ENCODE results near the gene FOXA2. TPM values are rescaled to one million over a fixed set of nuclear protein-coding genes. Genes with fewer than 3 reads are reported as not detected.
A peak's percentile ranks its signal among the peaks of the same experiment; 100 is the strongest.

Gene FOXA2
- total and polyA plus RNA-seq, 2 of the 13 experiments (the other 11 are each of a cell fraction or from before 2014, with no cell fraction given): 8.8 to 12.2 TPM

DNA sequence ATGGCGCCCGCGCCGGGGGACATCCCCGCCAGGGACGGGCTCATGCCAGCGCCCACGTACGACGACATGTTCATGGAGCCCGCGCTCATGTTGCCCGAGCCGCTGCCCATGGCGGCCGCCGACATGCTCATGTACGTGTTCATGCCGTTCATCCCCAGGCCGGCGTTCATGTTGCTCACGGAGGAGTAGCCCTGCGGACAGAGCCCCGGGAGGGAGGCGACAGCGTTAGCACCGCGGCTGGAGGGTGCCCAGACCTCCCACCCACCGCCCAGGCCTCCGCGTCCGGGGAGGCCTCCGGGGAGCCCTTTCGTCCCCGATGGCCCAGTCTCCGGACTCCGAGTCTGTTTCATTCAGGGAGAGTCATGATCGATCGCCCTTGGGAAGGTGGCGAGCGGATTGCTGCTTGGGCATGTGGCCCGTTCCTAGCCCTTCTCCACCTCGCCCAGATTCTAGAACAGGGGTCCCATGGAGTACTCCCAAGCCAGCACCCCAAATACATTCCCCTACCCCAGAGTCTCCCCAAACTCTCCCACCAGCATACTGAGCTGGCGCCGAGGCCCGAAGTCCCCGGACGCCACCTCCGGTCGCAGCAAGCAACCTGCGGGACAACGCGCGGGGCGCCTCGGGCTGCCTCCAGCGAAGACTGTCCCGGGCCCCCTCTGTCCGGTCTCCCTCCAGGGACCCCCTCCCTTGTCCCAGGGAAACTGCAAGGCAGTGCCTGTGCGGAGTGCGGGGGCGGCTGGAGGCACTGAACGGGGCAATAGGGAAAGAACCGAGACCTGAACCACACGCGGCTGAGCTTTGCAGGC lies 1.2 kb downstream of the FOXA2 start (continued):
- TF ChIP-seq, protein P1, sequence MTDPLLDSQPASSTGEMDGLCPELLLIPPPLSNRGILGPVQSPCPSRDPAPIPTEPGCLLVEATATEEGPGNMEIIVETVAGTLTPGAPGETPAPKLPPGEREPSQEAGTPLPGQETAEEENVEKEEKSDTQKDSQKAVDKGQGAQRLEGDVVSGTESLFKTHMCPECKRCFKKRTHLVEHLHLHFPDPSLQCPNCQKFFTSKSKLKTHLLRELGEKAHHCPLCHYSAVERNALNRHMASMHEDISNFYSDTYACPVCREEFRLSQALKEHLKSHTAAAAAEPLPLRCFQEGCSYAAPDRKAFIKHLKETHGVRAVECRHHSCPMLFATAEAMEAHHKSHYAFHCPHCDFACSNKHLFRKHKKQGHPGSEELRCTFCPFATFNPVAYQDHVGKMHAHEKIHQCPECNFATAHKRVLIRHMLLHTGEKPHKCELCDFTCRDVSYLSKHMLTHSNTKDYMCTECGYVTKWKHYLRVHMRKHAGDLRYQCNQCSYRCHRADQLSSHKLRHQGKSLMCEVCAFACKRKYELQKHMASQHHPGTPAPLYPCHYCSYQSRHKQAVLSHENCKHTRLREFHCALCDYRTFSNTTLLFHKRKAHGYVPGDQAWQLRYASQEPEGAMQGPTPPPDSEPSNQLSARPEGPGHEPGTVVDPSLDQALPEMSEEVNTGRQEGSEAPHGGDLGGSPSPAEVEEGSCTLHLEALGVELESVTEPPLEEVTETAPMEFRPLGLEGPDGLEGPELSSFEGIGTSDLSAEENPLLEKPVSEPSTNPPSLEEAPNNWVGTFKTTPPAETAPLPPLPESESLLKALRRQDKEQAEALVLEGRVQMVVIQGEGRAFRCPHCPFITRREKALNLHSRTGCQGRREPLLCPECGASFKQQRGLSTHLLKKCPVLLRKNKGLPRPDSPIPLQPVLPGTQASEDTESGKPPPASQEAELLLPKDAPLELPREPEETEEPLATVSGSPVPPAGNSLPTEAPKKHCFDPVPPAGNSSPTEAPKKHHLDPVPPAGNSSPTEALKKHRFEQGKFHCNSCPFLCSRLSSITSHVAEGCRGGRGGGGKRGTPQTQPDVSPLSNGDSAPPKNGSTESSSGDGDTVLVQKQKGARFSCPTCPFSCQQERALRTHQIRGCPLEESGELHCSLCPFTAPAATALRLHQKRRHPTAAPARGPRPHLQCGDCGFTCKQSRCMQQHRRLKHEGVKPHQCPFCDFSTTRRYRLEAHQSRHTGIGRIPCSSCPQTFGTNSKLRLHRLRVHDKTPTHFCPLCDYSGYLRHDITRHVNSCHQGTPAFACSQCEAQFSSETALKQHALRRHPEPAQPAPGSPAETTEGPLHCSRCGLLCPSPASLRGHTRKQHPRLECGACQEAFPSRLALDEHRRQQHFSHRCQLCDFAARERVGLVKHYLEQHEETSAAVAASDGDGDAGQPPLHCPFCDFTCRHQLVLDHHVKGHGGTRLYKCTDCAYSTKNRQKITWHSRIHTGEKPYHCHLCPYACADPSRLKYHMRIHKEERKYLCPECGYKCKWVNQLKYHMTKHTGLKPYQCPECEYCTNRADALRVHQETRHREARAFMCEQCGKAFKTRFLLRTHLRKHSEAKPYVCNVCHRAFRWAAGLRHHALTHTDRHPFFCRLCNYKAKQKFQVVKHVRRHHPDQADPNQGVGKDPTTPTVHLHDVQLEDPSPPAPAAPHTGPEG (CRISPR knock-in tag; IDR thresholded peaks at IDR 0.05): no peak
- TF ChIP-seq ISL2 (CRISPR knock-in tag; IDR thresholded peaks at IDR 0.05) (no peak; the same call in 1 of the 2 replicates), SMAD3 (CRISPR knock-in tag; IDR thresholded peaks at IDR 0.05) (no peak)

DNA sequence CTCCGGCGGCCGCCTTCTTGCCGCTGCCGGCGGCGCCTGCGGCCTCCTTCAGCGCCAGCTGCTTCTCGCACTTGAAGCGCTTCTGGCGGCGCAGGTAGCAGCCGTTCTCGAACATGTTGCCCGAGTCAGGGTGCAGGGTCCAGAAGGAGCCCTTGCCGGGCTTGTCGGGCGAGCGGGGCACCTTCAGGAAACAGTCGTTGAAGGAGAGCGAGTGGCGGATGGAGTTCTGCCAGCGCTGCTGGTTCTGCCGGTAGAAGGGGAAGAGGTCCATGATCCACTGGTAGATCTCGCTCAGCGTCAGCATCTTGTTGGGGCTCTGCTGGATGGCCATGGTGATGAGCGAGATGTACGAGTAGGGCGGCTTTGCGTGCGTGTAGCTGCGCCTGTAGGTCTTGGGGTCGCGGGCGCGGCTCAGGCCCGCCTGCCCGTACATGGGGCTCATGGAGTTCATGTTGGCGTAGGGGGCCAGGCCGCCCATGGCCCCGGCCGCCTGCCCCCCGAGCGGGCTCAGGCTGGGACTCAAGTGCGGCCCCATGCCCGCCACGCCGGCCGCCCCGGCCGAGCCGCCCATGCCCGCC lies 1.9 kb downstream of the FOXA2 start:
- Histone ChIP-seq H3K36me3 (replicated peaks in 1 of 2; ENCODE audit: control insufficient read depth in 1 of 2, insufficient read depth in 2 of 2, low read length in 2 of 2) (peaks cover 5 to 16% of the 10 kb centered on the region in 2 experiments; a peak in 3 of 5 replicates), H3K4me2 (ENCODE audit: low read depth, low read length) (peak overlapping the region; percentile 84), H3K79me2 (ENCODE audit: insufficient read depth, low read length) (peaks cover 51% of the 10 kb centered on the region), H2AFZ (ENCODE audit: low read length) (no peak overlapping the region), H3K9ac (ENCODE audit: insufficient read depth, low read depth, low read length) (peak overlapping the region; percentile 83), H4K20me1 (ENCODE audit: insufficient read depth, low read length) (peaks cover 16% of the 10 kb centered on the region; the same call in 1 of the 2 replicates), H3K4me3 (replicated peaks in 1 of 3; ENCODE audit: insufficient read depth in 1 of 3, low read depth in 2 of 3, low read length in 3 of 3) (peak overlapping the region; percentile 94 to 97 (median 96)), H3K9me3 (ENCODE audit: low read length) (no peaks in the 10 kb centered on the region), H3K27ac (ENCODE audit: extremely low read length, insufficient read depth, low read length) (peak overlapping the region; percentile 80), H3K27me3 (ENCODE audit: control insufficient read depth in 1 of 2, insufficient read depth in 2 of 2, low read length in 2 of 2) (peaks cover 3 to 6% of the 10 kb centered on the region in 2 experiments; a peak in 4 of 5 replicates), H3K4me1 (ENCODE audit: insufficient read depth, low read length) (peaks cover 64% of the 10 kb centered on the region)
- ChIA-PET POLR2A (interaction anchor here (0.9 to 6.1 kb wide), 5 partner anchors 9 to 152 kb away, joined by 3 to 189 read pairs (median 86); no protein-coding TSS in a partner anchor), CTCF (ENCODE audit: low intra/inter-chr PET ratio, low total read pairs) (no interaction called here)
- 73% methylated on average over 47 of the region's 54 CpGs for WGBS (ENCODE audit: low lambda C conversion rate)
- DNase-seq (ENCODE audit: low spot score): no peak
- FAIRE-seq: no peak
- BruUV-seq (replicated peaks): no TSS peak
- in situ Hi-C loops (cut with HindIII; ENCODE audit: extremely low pct_ligation_motif_present, low pct_unique_long_range_greater_than_20kb) (no loop called here), intact Hi-C loops (cut with micrococcal nuclease; ENCODE audit: unreplicated experiment) (no loop called here)
- no peak for ATAC-seq
- TF ChIP-seq ZNF619 (CRISPR knock-in tag; IDR thresholded peaks at IDR 0.05) (no peak), ATF7-NPFF (CRISPR knock-in tag; IDR thresholded peaks at IDR 0.05; ENCODE audit: low read depth) (no peak), ELF4 (CRISPR knock-in tag; IDR thresholded peaks at IDR 0.05; ENCODE audit: borderline replicate concordance) (no peak), TFDP1 (CRISPR knock-in tag; IDR thresholded peaks at IDR 0.05; ENCODE audit: borderline replicate concordance) (no peak), ZC3H13 (CRISPR knock-in tag; IDR thresholded peaks at IDR 0.05) (no peak), ZBTB42 (CRISPR knock-in tag; IDR thresholded peaks at IDR 0.05) (no peak), ZNF230 (CRISPR knock-in tag; IDR thresholded peaks at IDR 0.05) (no peak), KDM5A (IDR thresholded peaks at IDR 0.05; ENCODE audit: borderline replicate concordance, low read length) (no peak), ZNF276 (CRISPR knock-in tag; IDR thresholded peaks at IDR 0.05; ENCODE audit: low read depth) (no peak)
